H1 (cell line): ENCODE measurements around the gene CHST9. TPM values are rescaled to one million over a fixed set of nuclear protein-coding genes. Genes with fewer than 3 reads are reported as not detected.

Source experiments
- CTCF ChIA-PET: fragments of 300-600 bp; sonication (Branson Sonifier 250); formaldehyde crosslinking; loops from one replicate; lab custom pipeline; 2021; ENCODE audit not compliant: partially characterized antibody; lab: Charles Lee
- POLR2A ChIA-PET: fragments of 300-600 bp; sonication (Branson Sonifier 250); formaldehyde crosslinking; loops from one replicate; lab custom pipeline; 2021; ENCODE audit warnings: inconsistent platforms; ENCODE audit not compliant: partially characterized antibody; lab: Charles Lee
- DNase-seq, 2 experiments: peaks; one replicate each; pipeline versions ENCODE4 v3.0.0 to v3.0.0-alpha.2; 2010 to 2022; ENCODE audit warnings: low spot score in 2 of 2, low read depth in 1 of 2, mixed read lengths in 1 of 2
- FAIRE-seq: peaks from 2 replicates; lab custom pipeline; 2011; peaks lifted over from hg19 to GRCh38; lab: Jason Lieb, UNC
- H2AFZ ChIP-seq: 2 replicates; pipeline ENCODE4 v1.8.1; 2012; ENCODE audit warnings: low read length, inconsistent platforms
- H2AK5ac ChIP-seq: 2 replicates; pipeline ENCODE4 v1.6.1; 2013; ENCODE audit warnings: low read depth, low read length
- H2BK120ac ChIP-seq: replicated peaks from 2 replicates; pipeline ENCODE3; 2013; ENCODE audit warnings: low read depth, low read length, inconsistent platforms
- H2BK12ac ChIP-seq: 2 replicates; pipeline ENCODE4 v1.6.1; 2013; ENCODE audit warnings: low read depth, low read length
- H2BK15ac ChIP-seq: 2 replicates; pipeline ENCODE4 v1.6.1; 2013; ENCODE audit warnings: low read length
- H2BK20ac ChIP-seq: 2 replicates; pipeline ENCODE4 v1.6.1; 2013; ENCODE audit warnings: low read length
- H2BK5ac ChIP-seq: 2 replicates; pipeline ENCODE4 v1.6.1; 2013; ENCODE audit warnings: low read depth, low read length
- H3K14ac ChIP-seq: 2 replicates; pipeline ENCODE4 v1.6.1; 2013; ENCODE audit warnings: inconsistent platforms; ENCODE audit not compliant: insufficient read length
- H3K18ac ChIP-seq: 2 replicates; pipeline ENCODE4 v1.6.1; 2013; ENCODE audit warnings: low read length; ENCODE audit errors: extremely low read depth
- H3K23ac ChIP-seq: 2 replicates; pipeline ENCODE4 v1.6.1; 2013; ENCODE audit warnings: inconsistent platforms; ENCODE audit not compliant: insufficient read length
- H3K23me2 ChIP-seq: 2 replicates; pipeline ENCODE4 v1.6.1; 2013; ENCODE audit warnings: low read depth, low read length
- H3K27ac ChIP-seq: 2 replicates; pipeline ENCODE4 v1.6.1; 2011; ENCODE audit warnings: low read depth, low read length, inconsistent platforms
- H3K27me3 ChIP-seq, 4 experiments: replicated peaks in 1 of 4; 1 replicate in 1 of 4; 2 replicates in 3 of 4; pipeline versions ENCODE4 v1.6.1 to v1.8.1; 2011 to 2013; ENCODE audit warnings: low read length in 3 of 4, mild to moderate bottlenecking in 3 of 4, inconsistent platforms in 2 of 4, mixed read lengths in 2 of 4, moderate library complexity in 1 of 4; ENCODE audit not compliant: control insufficient read depth in 3 of 4, insufficient read depth in 3 of 4; ENCODE audit errors: extremely low read depth in 1 of 4
- H3K36me3 ChIP-seq, 4 experiments: 2 replicates each; pipeline versions ENCODE4 v1.6.1 to v1.8.1; 2011 to 2013; ENCODE audit warnings: mild to moderate bottlenecking in 4 of 4, low read length in 3 of 4, moderate library complexity in 2 of 4, control low read depth in 1 of 4, inconsistent platforms in 1 of 4; ENCODE audit not compliant: insufficient read depth in 4 of 4, control insufficient read depth in 2 of 4
- H3K4ac ChIP-seq: replicated peaks from 2 replicates; pipeline ENCODE3; 2013; ENCODE audit warnings: low read length, low read depth, mixed read lengths, inconsistent platforms; ENCODE audit not compliant: insufficient read length
- H3K4me1 ChIP-seq, 4 experiments: replicated peaks in 1 of 4; 1 replicate in 1 of 4; 2 replicates in 3 of 4; pipeline versions ENCODE4 v1.6.1 to v1.8.1; 2011 to 2013; ENCODE audit warnings: low read length in 3 of 4, inconsistent platforms in 2 of 4, mixed read lengths in 1 of 4; ENCODE audit not compliant: insufficient read depth in 4 of 4, control insufficient read depth in 3 of 4
- H3K4me2 ChIP-seq, 2 experiments: 2 replicates each; pipeline versions ENCODE4 v1.6.1 to v1.8.1; 2011 to 2013; ENCODE audit warnings: low read depth in 2 of 2, low read length in 2 of 2, control low read depth in 1 of 2, inconsistent platforms in 1 of 2, mild to moderate bottlenecking in 1 of 2; ENCODE audit not compliant: insufficient read depth in 1 of 2
- H3K4me3 ChIP-seq, 4 experiments: fragments of 200-600, 300-600 bp in 1 of 4; sonication (generic), shearing (Covaris generic), sonication (Bioruptor Twin) in 1 of 4; 2 replicates each; pipeline versions ENCODE4 v1.5.1 to v1.8.1; 2011 to 2016; ENCODE audit warnings: low read length in 4 of 4, low read depth in 3 of 4, control low read depth in 2 of 4, inconsistent platforms in 2 of 4, mild to moderate bottlenecking in 2 of 4, mixed read lengths in 1 of 4, moderate library complexity in 1 of 4; ENCODE audit not compliant: insufficient read depth in 2 of 4; ENCODE audit errors: extremely low read depth in 1 of 4
- H3K56ac ChIP-seq: replicated peaks from 2 replicates; pipeline ENCODE3; 2013; ENCODE audit warnings: low read depth, mild to moderate bottlenecking, mixed read lengths, low read length, inconsistent platforms; ENCODE audit not compliant: insufficient read length
- H3K79me1 ChIP-seq: 2 replicates; pipeline ENCODE4 v1.6.1; 2013; ENCODE audit warnings: low read depth, low read length, control low read depth
- H3K79me2 ChIP-seq, 2 experiments: 2 replicates each; pipeline versions ENCODE4 v1.6.1 to v1.8.1; 2012 to 2013; ENCODE audit warnings: low read length in 2 of 2, mild to moderate bottlenecking in 2 of 2, inconsistent platforms in 1 of 2; ENCODE audit not compliant: insufficient read depth in 2 of 2, control insufficient read depth in 1 of 2
- H3K9ac ChIP-seq, 4 experiments: replicated peaks in 1 of 4; 1 replicate in 1 of 4; 2 replicates in 3 of 4; pipeline versions ENCODE4 v1.6.1 to v1.8.1; 2011 to 2013; ENCODE audit warnings: low read depth in 3 of 4, low read length in 3 of 4, control low read depth in 2 of 4, mild to moderate bottlenecking in 2 of 4, moderate library complexity in 2 of 4, inconsistent platforms in 1 of 4; ENCODE audit errors: extremely low read depth in 1 of 4
- H3K9me3 ChIP-seq, 2 experiments: 2 replicates each; pipeline versions ENCODE4 v1.6.1 to v1.8.1; 2012 to 2013; ENCODE audit warnings: mild to moderate bottlenecking in 2 of 2, moderate library complexity in 2 of 2, control low read depth in 1 of 2, inconsistent platforms in 1 of 2, low read depth in 1 of 2, low read length in 1 of 2, mixed read lengths in 1 of 2; ENCODE audit not compliant: insufficient read depth in 2 of 2
- H4K20me1 ChIP-seq, 2 experiments: replicated peaks in 1 of 2; 2 replicates each; pipeline versions ENCODE3 to v1.8.1; 2011 to 2013; ENCODE audit warnings: inconsistent platforms in 2 of 2, low read length in 2 of 2, mild to moderate bottlenecking in 1 of 2; ENCODE audit not compliant: insufficient read depth in 2 of 2, control insufficient read depth in 1 of 2
- H4K5ac ChIP-seq: 2 replicates; pipeline ENCODE4 v1.6.1; 2013; ENCODE audit warnings: low read length, low read depth, mixed read lengths, inconsistent platforms; ENCODE audit not compliant: insufficient read length
- H4K8ac ChIP-seq: 2 replicates; pipeline ENCODE4 v1.8.0; 2013; ENCODE audit warnings: mild to moderate bottlenecking, moderate library complexity, low read length, inconsistent platforms; ENCODE audit not compliant: insufficient read depth; ENCODE audit errors: extremely low read depth
- H4K91ac ChIP-seq: replicated peaks from 2 replicates; pipeline ENCODE3; 2013; ENCODE audit warnings: low read length, mixed read lengths, inconsistent platforms; ENCODE audit not compliant: insufficient read length
- TAF7 ChIP-seq: optimal IDR thresholded peaks from 2 replicates; pipeline ENCODE3; 2011; ENCODE audit warnings: low read depth, mild to moderate bottlenecking, inconsistent platforms, low read length, moderate library complexity, borderline replicate concordance
- WGBS, 2 experiments: shearing (Covaris generic) in 1 of 2; methylation state at CpG; one replicate each; pipeline versions ENCODE4 v1.1.6 to v1.1.7; 2013 to 2015; ENCODE audit warnings: low lambda C conversion rate in 2 of 2, mixed read lengths in 2 of 2, inconsistent platforms in 1 of 2, low coverage in 1 of 2, missing lambda C conversion rate in 1 of 2; ENCODE audit not compliant: insufficient replicate concordance in 2 of 2, insufficient coverage in 1 of 2, insufficient read length in 1 of 2; ENCODE audit errors: extremely low coverage in 1 of 2, missing lambda C conversion rate in 1 of 2; 5-methylcytosine and 5-hydroxymethylcytosine counted together
- polyA plus RNA-seq, 7 experiments: library from polyadenylated mRNA; depleted of rRNA in 3 of 7; stranded (reverse) in 5 of 7; unstranded in 2 of 7; fragments of >200 nt in 5 of 7; fragments of 200-250 nt in 2 of 7; gene quantifications; 1 replicate in 5 of 7; 2 replicates in 1 of 7; 4 replicates in 1 of 7; pipeline versions ENCODE4 v1.2.1 to v1.2.3, GENCODE V29; 2011 to 2013; ENCODE audit warnings: missing spikeins in 2 of 7, mixed read lengths in 2 of 7
- total RNA-seq: library from RNA; stranded (reverse); fragmentation: NEBNext Ultra II Directional; extraction: Animal tissue kit (Norgen Biotek cat#: 25700); gene quantifications from 2 replicates; pipeline ENCODE4 v1.2.1, GENCODE V29; 2021

The CHST9 gene
- total and polyA plus RNA-seq, 2 of the 8 experiments (the other 6 are each of a cell fraction or from before 2014, with no cell fraction given): 3.2 to 24.3 TPM

- no peak overlapping the region for H2BK12ac ChIP-seq
- CTCF ChIA-PET: interaction anchor here (1.4 kb wide), 1 partner anchor 175 kb away, joined by 3 read pairs; no protein-coding TSS in a partner anchor
- no peak overlapping the region for H2BK15ac ChIP-seq
- H3K4me1 ChIP-seq: peaks cover 0 to 14% (median 5%) of the 10 kb centered on the region in 4 experiments; a peak in 3 of 7 replicates
- no peaks in the 10 kb centered on the region for H3K36me3 ChIP-seq
- H3K79me1 ChIP-seq: 0 out of 2 replicates have a peak, but pooled peaks cover 3% of the 10 kb centered on the region
- H3K9me3 ChIP-seq: no peaks in the 10 kb centered on the region
- no peak overlapping the region for H4K5ac ChIP-seq
- no peak overlapping the region for H4K8ac ChIP-seq
- H2AFZ ChIP-seq: no peak overlapping the region
- H3K27ac ChIP-seq: no peak overlapping the region
- no peak overlapping the region for H3K56ac ChIP-seq
- no peak for FAIRE-seq
- H3K9ac ChIP-seq: no peak overlapping the region
- H2BK5ac ChIP-seq: no peak overlapping the region
- no peak overlapping the region for H3K18ac ChIP-seq
- no peak overlapping the region for H2BK20ac ChIP-seq
- DNase-seq: no peak
- H4K91ac ChIP-seq: no peak overlapping the region
- H3K79me2 ChIP-seq: peaks cover 0 to 61% of the 10 kb centered on the region in 2 experiments; a peak in 2 of 4 replicates
- H2AK5ac ChIP-seq: no peak overlapping the region
- H3K23me2 ChIP-seq: peaks cover 6% of the 10 kb centered on the region; the same call in 1 of the 2 replicates
- H3K4me2 ChIP-seq: no peak overlapping the region
- H3K4me3 ChIP-seq: no peak overlapping the region
- H3K4ac ChIP-seq: no peak overlapping the region
- H3K23ac ChIP-seq: no peak overlapping the region
- POLR2A ChIA-PET: no interaction called here
- H3K14ac ChIP-seq: no peak overlapping the region
- WGBS, 2 experiments: 87% methylated on average over 1 of the region's 1 CpG; no CpG with 5 or more reads in 1 of the 2 experiments
- no peak overlapping the region for H2BK120ac ChIP-seq
- H3K27me3 ChIP-seq: no peaks in the 10 kb centered on the region
- no peaks in the 10 kb centered on the region for H4K20me1 ChIP-seq
- TF ChIP-seq TAF7: no peak
Observed at GRCh38 chr18:27181726-27182125, 3.4 kb downstream of the CHST9 start.
